ENCODE data around the gene CCS.

- no peak for TF ChIP-seq ZNF8 (CRISPR knock-in tag; IDR thresholded peaks at IDR 0.05)
- no peak for TF ChIP-seq RARB (CRISPR knock-in tag; IDR thresholded peaks at IDR 0.05)
- TF ChIP-seq PPARA (CRISPR knock-in tag; IDR thresholded peaks at IDR 0.05; ENCODE audit: borderline replicate concordance): no peak
Measured at GRCh38 chr11:66626926-66627325, 33.9 kb downstream of the CCS start.

Measured in SK-N-SH treated with all-trans-retinoic acid at 6 μM for 48 hours (cell line).